ENCODE measurements around the gene CSMD2.

CSMD2 gene

GRCh38 chr1:34163792-34164731, 968 bp downstream of the CSMD2 start:
- DNase-seq, result no peak
- Histone ChIP-seq H3K27ac (no peak overlapping the region), H3K27me3 (ENCODE audit: insufficient read depth, low read depth, severe bottlenecking) (peaks cover 91% of the 10 kb centered on the region), H3K4me3 (ENCODE audit: low read depth, low read length) (no peak overlapping the region), H3K36me3 (no peaks in the 10 kb centered on the region), H3K9me3 (ENCODE audit: severe bottlenecking) (no peaks in the 10 kb centered on the region)
- TF ChIP-seq CTCF (IDR thresholded peaks at IDR 0.05; ENCODE audit: low read depth, low read length), result no peak

- Histone ChIP-seq H3K4me3 (ENCODE audit: low read depth, low read length) (no peak overlapping the region), H3K27ac (no peak overlapping the region), H3K9me3 (ENCODE audit: severe bottlenecking) (no peaks in the 10 kb centered on the region), H3K36me3 (no peaks in the 10 kb centered on the region), H3K27me3 (ENCODE audit: insufficient read depth, low read depth, severe bottlenecking) (peaks cover 88% of the 10 kb centered on the region)
- TF ChIP-seq CTCF (IDR thresholded peaks at IDR 0.05; ENCODE audit: low read depth, low read length), result peak; percentile 57
- peak; percentile 32 for DNase-seq
Measured at GRCh38 chr1:34162852-34163766, 1.9 kb downstream of the CSMD2 start.

GRCh38 chr1:34156739-34157138, 8.3 kb downstream of the CSMD2 start:
- H3K9me3 ChIP-seq (ENCODE audit: severe bottlenecking), result no peaks in the 10 kb centered on the region
- no peak overlapping the region for H3K4me3 ChIP-seq (ENCODE audit: low read depth, low read length)
- no peak overlapping the region for H3K27ac ChIP-seq
- no peak for TF ChIP-seq CTCF (IDR thresholded peaks at IDR 0.05; ENCODE audit: low read depth, low read length)
- no peaks in the 10 kb centered on the region for H3K36me3 ChIP-seq
- peaks cover 76% of the 10 kb centered on the region for H3K27me3 ChIP-seq (ENCODE audit: insufficient read depth, low read depth, severe bottlenecking)
- no peak for DNase-seq

- no peaks in the 10 kb centered on the region for H3K9me3 ChIP-seq (ENCODE audit: severe bottlenecking)
- peaks cover 74% of the 10 kb centered on the region for H3K27me3 ChIP-seq (ENCODE audit: insufficient read depth, low read depth, severe bottlenecking)
- no peak overlapping the region for H3K27ac ChIP-seq
- no peak for TF ChIP-seq CTCF (IDR thresholded peaks at IDR 0.05; ENCODE audit: low read depth, low read length)
- no peak overlapping the region for H3K4me3 ChIP-seq (ENCODE audit: low read depth, low read length)
- DNase-seq, result no peak
- no peaks in the 10 kb centered on the region for H3K36me3 ChIP-seq
Measured at GRCh38 chr1:34155860-34156259, 9.2 kb downstream of the CSMD2 start.

- no peak for TF ChIP-seq CTCF (IDR thresholded peaks at IDR 0.05; ENCODE audit: low read depth, low read length)
- Histone ChIP-seq H3K9me3 (ENCODE audit: severe bottlenecking) (no peaks in the 10 kb centered on the region), H3K27ac (no peak overlapping the region), H3K36me3 (no peaks in the 10 kb centered on the region), H3K4me3 (ENCODE audit: low read depth, low read length) (no peak overlapping the region), H3K27me3 (ENCODE audit: insufficient read depth, low read depth, severe bottlenecking) (peaks cover 62% of the 10 kb centered on the region)
- DNase-seq, result no peak
Measured at GRCh38 chr1:34153246-34153645, 11.8 kb downstream of the CSMD2 start.

Data from WERI-Rb-1 (cell line).